Adrenal gland (tissue), 5 donors: ENCODE measurements around the gene ST6GALNAC5.

Experiments
- POLR2A ChIP-seq, 2 donors: fragments of 450-650 bp; IDR thresholded peaks; one replicate each; pipeline ENCODE4 v1.6.1; 2017; ENCODE audit warnings: antibody characterized with exemption in 2 of 2, mild to moderate bottlenecking in 2 of 2, moderate library complexity in 1 of 2
- TF ChIP-seq, protein P1 (sequence below), 6 experiments: fragments of 450-650 bp in 4 of 6; fragments of 200-600 bp in 2 of 6; sonication (generic) in 1 of 6; IDR thresholded peaks; 1 replicate in 5 of 6; 2 replicates in 1 of 6; pipeline versions ENCODE4 v1.5.1 to v1.8.0; 2016 to 2021; ENCODE audit warnings: antibody characterized with exemption in 6 of 6, mild to moderate bottlenecking in 2 of 6, moderate library complexity in 1 of 6
- donor health status: DM: no; HTN: no; CAD: no.

GRCh38 chr1:76961820-76962207, 94.5 kb downstream of the ST6GALNAC5 start:
- no peak for TF ChIP-seq POLR2A (IDR thresholded peaks at IDR 0.05)
- TF ChIP-seq, protein P1, sequence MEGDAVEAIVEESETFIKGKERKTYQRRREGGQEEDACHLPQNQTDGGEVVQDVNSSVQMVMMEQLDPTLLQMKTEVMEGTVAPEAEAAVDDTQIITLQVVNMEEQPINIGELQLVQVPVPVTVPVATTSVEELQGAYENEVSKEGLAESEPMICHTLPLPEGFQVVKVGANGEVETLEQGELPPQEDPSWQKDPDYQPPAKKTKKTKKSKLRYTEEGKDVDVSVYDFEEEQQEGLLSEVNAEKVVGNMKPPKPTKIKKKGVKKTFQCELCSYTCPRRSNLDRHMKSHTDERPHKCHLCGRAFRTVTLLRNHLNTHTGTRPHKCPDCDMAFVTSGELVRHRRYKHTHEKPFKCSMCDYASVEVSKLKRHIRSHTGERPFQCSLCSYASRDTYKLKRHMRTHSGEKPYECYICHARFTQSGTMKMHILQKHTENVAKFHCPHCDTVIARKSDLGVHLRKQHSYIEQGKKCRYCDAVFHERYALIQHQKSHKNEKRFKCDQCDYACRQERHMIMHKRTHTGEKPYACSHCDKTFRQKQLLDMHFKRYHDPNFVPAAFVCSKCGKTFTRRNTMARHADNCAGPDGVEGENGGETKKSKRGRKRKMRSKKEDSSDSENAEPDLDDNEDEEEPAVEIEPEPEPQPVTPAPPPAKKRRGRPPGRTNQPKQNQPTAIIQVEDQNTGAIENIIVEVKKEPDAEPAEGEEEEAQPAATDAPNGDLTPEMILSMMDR (IDR thresholded peaks at IDR 0.05): no peak
